IMR-90 (cell line): ENCODE results near the gene DDX46. TPM values are rescaled to one million over a fixed set of nuclear protein-coding genes. Genes with fewer than 3 reads are reported as not detected.

ENCODE experiments used
- ATAC-seq: fragments of 200-7000 bp; cut with Tn5 transposase; 2 replicates; pipeline ENCODE4 v1.9.1; 2020; ENCODE audit warnings: low read depth, mild to moderate bottlenecking, moderate library complexity
- BruUV-seq: library from RNA; stranded (reverse); fragments of 400-500 nt; replicated peaks from 2 replicates; lab custom pipeline; 2021; lab: Mats Ljungman, UMichigan
- CTCF ChIA-PET: fragments of 300-600 bp; formaldehyde crosslinking; extraction: SDS; loops from one replicate; lab custom pipeline; 2021; ENCODE audit warnings: antibody characterized with exemption; lab: Yijun Ruan, JAX
- POLR2A ChIA-PET: fragments of 300-600 bp; sonication (Branson Sonifier 250); formaldehyde crosslinking; loops from one replicate; lab custom pipeline; 2022; ENCODE audit warnings: antibody characterized with exemption; ENCODE audit not compliant: unreplicated experiment; lab: Charles Lee
- DNase-seq: peaks from one replicate; pipeline ENCODE4 v3.0.0; 2013
- H2AFZ ChIP-seq: replicated peaks from 2 replicates; pipeline ENCODE3; 2013; ENCODE audit warnings: low read length, mild to moderate bottlenecking; ENCODE audit not compliant: poor library complexity
- H2AK5ac ChIP-seq: 2 replicates; pipeline ENCODE4 v1.6.1; 2013; ENCODE audit warnings: low read depth, low read length, inconsistent platforms
- H2AK9ac ChIP-seq: replicated peaks from 2 replicates; pipeline ENCODE3; 2013; ENCODE audit warnings: mild to moderate bottlenecking, low read depth, low read length, moderate library complexity; ENCODE audit not compliant: poor library complexity
- H2BK120ac ChIP-seq: 2 replicates; pipeline ENCODE4 v1.6.1; 2013; ENCODE audit warnings: low read depth, low read length, inconsistent platforms
- H2BK15ac ChIP-seq: 3 replicates; pipeline ENCODE4 v1.6.1; 2013; ENCODE audit warnings: low read depth, low read length, inconsistent platforms
- H2BK20ac ChIP-seq: 2 replicates; pipeline ENCODE4 v1.6.1; 2013; ENCODE audit warnings: low read depth, mild to moderate bottlenecking, inconsistent platforms, low read length, moderate library complexity
- H2BK5ac ChIP-seq: 2 replicates; pipeline ENCODE4 v1.6.1; 2013; ENCODE audit warnings: mild to moderate bottlenecking, low read depth, low read length, inconsistent platforms; ENCODE audit not compliant: poor library complexity, severe bottlenecking
- H3K14ac ChIP-seq: replicated peaks from 2 replicates; pipeline ENCODE4 v1.6.1; 2013; ENCODE audit warnings: low read depth, low read length, inconsistent platforms
- H3K18ac ChIP-seq: 2 replicates; pipeline ENCODE4 v1.6.1; 2013; ENCODE audit warnings: low read depth, low read length, control low read depth
- H3K23ac ChIP-seq: 2 replicates; pipeline ENCODE4 v1.6.1; 2013; ENCODE audit warnings: low read depth, low read length, inconsistent platforms
- H3K27ac ChIP-seq: 2 replicates; pipeline ENCODE4 v1.5.1; 2013; ENCODE audit warnings: mild to moderate bottlenecking, control low read depth, low read length; ENCODE audit not compliant: insufficient read depth
- H3K27me3 ChIP-seq: 2 replicates; pipeline ENCODE4 v1.6.1; 2013; ENCODE audit warnings: low read length; ENCODE audit not compliant: control insufficient read depth, insufficient read depth
- H3K36me3 ChIP-seq: 2 replicates; pipeline ENCODE4 v1.6.1; 2013; ENCODE audit warnings: low read length, mixed read lengths; ENCODE audit not compliant: control insufficient read depth, insufficient read depth
- H3K4ac ChIP-seq: 2 replicates; pipeline ENCODE4 v1.6.1; 2013; ENCODE audit warnings: low read depth, low read length, inconsistent platforms
- H3K4me1 ChIP-seq: 2 replicates; pipeline ENCODE4 v1.6.1; 2013; ENCODE audit warnings: low read length, mixed read lengths; ENCODE audit not compliant: control insufficient read depth, insufficient read depth
- H3K4me2 ChIP-seq: 2 replicates; pipeline ENCODE4 v1.6.1; 2013; ENCODE audit warnings: low read depth, mild to moderate bottlenecking, control low read depth, low read length, moderate library complexity
- H3K4me3 ChIP-seq: 2 replicates; pipeline ENCODE4 v1.5.1; 2013; ENCODE audit warnings: low read depth, mild to moderate bottlenecking, control low read depth, low read length, moderate library complexity; ENCODE audit not compliant: insufficient read depth
- H3K56ac ChIP-seq: 2 replicates; pipeline ENCODE4 v1.6.1; 2013; ENCODE audit warnings: low read length, inconsistent platforms; ENCODE audit not compliant: insufficient read depth; ENCODE audit errors: extremely low read depth
- H3K79me1 ChIP-seq, 2 experiments: 2 replicates each; pipeline ENCODE4 v1.6.1; 2013; ENCODE audit warnings: low read length in 2 of 2, inconsistent platforms in 1 of 2, low read depth in 1 of 2
- H3K9ac ChIP-seq: 2 replicates; pipeline ENCODE4 v1.6.1; 2013; ENCODE audit warnings: low read depth, low read length, control low read depth
- H3K9me1 ChIP-seq: 2 replicates; pipeline ENCODE4 v1.6.1; 2013; ENCODE audit warnings: low read length, inconsistent platforms; ENCODE audit not compliant: insufficient read depth
- H3K9me3 ChIP-seq: 2 replicates; pipeline ENCODE4 v1.6.1; 2013; ENCODE audit warnings: low read length; ENCODE audit not compliant: control insufficient read depth, insufficient read depth
- H4K20me1 ChIP-seq: 2 replicates; pipeline ENCODE4 v1.6.1; 2013; ENCODE audit warnings: low read length, inconsistent platforms; ENCODE audit not compliant: insufficient read depth
- H4K5ac ChIP-seq: 2 replicates; pipeline ENCODE4 v1.6.1; 2013; ENCODE audit warnings: mild to moderate bottlenecking, low read depth, low read length, control low read depth
- H4K8ac ChIP-seq, 2 experiments: 2 replicates each; pipeline ENCODE4 v1.6.1; 2013; ENCODE audit warnings: low read depth in 2 of 2, low read length in 2 of 2, control low read depth in 1 of 2, inconsistent platforms in 1 of 2
- H4K91ac ChIP-seq: 2 replicates; pipeline ENCODE4 v1.6.1; 2013; ENCODE audit warnings: low read depth, low read length, inconsistent platforms; ENCODE audit not compliant: insufficient read depth
- BHLHE40 ChIP-seq: fragments of 150-350 bp; IDR thresholded peaks from 2 replicates; pipeline ENCODE4 v1.6.1; 2016; ENCODE audit warnings: mild to moderate bottlenecking, low read depth, low read length
- CEBPB ChIP-seq: IDR thresholded peaks from 2 replicates; pipeline ENCODE4 v1.6.1; 2012; ENCODE audit warnings: low read depth, low read length, improper control_type of control experiment
- CHD1 ChIP-seq: IDR thresholded peaks from 2 replicates; pipeline ENCODE4 v1.6.1; 2012; ENCODE audit warnings: low read depth, low read length, improper control_type of control experiment
- CTCF ChIP-seq: conservative IDR thresholded peaks from 2 replicates; pipeline ENCODE4 v1.5.1; 2012; ENCODE audit warnings: mild to moderate bottlenecking, low read depth, low read length, improper control_type of control experiment
- ELK1 ChIP-seq: fragments of 150-350 bp; IDR thresholded peaks from 2 replicates; pipeline ENCODE4 v1.6.1; 2016; ENCODE audit warnings: low read depth, mild to moderate bottlenecking, low read length, moderate library complexity, borderline replicate concordance
- FOS ChIP-seq: fragments of 150-350 bp; IDR thresholded peaks from 2 replicates; pipeline ENCODE4 v1.6.1; 2016; ENCODE audit warnings: low read depth, low read length
- MAFK ChIP-seq: IDR thresholded peaks from 2 replicates; pipeline ENCODE4 v1.6.1; 2012; ENCODE audit warnings: low read depth, low read length, improper control_type of control experiment
- MAZ ChIP-seq: IDR thresholded peaks from 2 replicates; pipeline ENCODE4 v1.6.1; 2012; ENCODE audit warnings: low read depth, mild to moderate bottlenecking, low read length, improper control_type of control experiment, moderate library complexity, borderline replicate concordance
- MXI1 ChIP-seq: IDR thresholded peaks from 2 replicates; pipeline ENCODE4 v1.6.1; 2012; ENCODE audit warnings: low read depth, mild to moderate bottlenecking, low read length, moderate library complexity, borderline replicate concordance
- NFE2L2 ChIP-seq: fragments of 150-350 bp; IDR thresholded peaks from 2 replicates; pipeline ENCODE4 v1.6.1; 2016; ENCODE audit warnings: low read depth, mild to moderate bottlenecking, low read length
- RAD21 ChIP-seq: IDR thresholded peaks from 2 replicates; pipeline ENCODE4 v1.6.1; 2012; ENCODE audit warnings: low read length, improper control_type of control experiment
- RCOR1 ChIP-seq: IDR thresholded peaks from 2 replicates; pipeline ENCODE4 v1.6.1; 2012; ENCODE audit warnings: mild to moderate bottlenecking, low read length, improper control_type of control experiment; ENCODE audit not compliant: insufficient replicate concordance
- RFX5 ChIP-seq: IDR thresholded peaks from 2 replicates; pipeline ENCODE4 v1.8.0; 2012; ENCODE audit warnings: low read depth, mild to moderate bottlenecking, low read length, moderate library complexity
- SMC3 ChIP-seq: fragments of 150-350 bp; IDR thresholded peaks from 2 replicates; pipeline ENCODE4 v1.6.1; 2016; ENCODE audit warnings: low read depth, mild to moderate bottlenecking, antibody characterized with exemption, low read length, moderate library complexity
- WGBS, 2 experiments: methylation state at CpG; one replicate each; pipeline versions ENCODE4 v1.1.5 to v1.1.7; 2013; ENCODE audit warnings: missing lambda C conversion rate in 2 of 2; ENCODE audit not compliant: insufficient read length in 1 of 2; ENCODE audit errors: extremely low coverage in 2 of 2; 5-methylcytosine and 5-hydroxymethylcytosine counted together
- dilution Hi-C: fragments of 300-500 bp; cut with HindIII; formaldehyde crosslinking; loops from one replicate; pipeline ENCODE4 v1.14.3; 2018; ENCODE audit warnings: low sequenced_read_pairs; ENCODE audit not compliant: unreplicated experiment
- in situ Hi-C: fragments of 300-500 bp; cut with MboI; formaldehyde crosslinking; loops from 3 replicates; pipeline ENCODE4 v1.14.3; 2019; ENCODE audit warnings: low sequenced_read_pairs, inconsistent platforms, mixed read lengths
- intact Hi-C: fragments of 100-400 bp; cut with micrococcal nuclease; formaldehyde crosslinking; loops from 2 replicates; pipeline ENCODE4 v1.10.0; 2022
- polyA plus RNA-seq, 3 experiments: library from polyadenylated mRNA; depleted of rRNA; stranded (reverse); fragments of >200 nt; gene quantifications; 2 replicates each; pipeline ENCODE4 v1.2.3, GENCODE V29; 2012; ENCODE audit warnings: low replicate concordance in 1 of 3
- total RNA-seq: library from RNA; depleted of rRNA; stranded (reverse); fragments of >200 nt; gene quantifications from 2 replicates; pipeline ENCODE4 v1.2.3, GENCODE V29; 2012

DDX46 gene
- total and polyA plus RNA-seq, 2 of the 4 experiments (the other 2 are of a cell fraction): 22.5 to 26.0 TPM

GRCh38 chr5:134791580-134791979, 33.0 kb downstream of the DDX46 start:
- Histone ChIP-seq H2BK5ac (no peak overlapping the region), H2BK15ac (no peak overlapping the region), H3K79me1 (peaks cover 10 to 14% of the 10 kb centered on the region in 2 experiments), H3K56ac (no peak overlapping the region), H3K4ac (no peak overlapping the region), H3K9me1 (0 out of 2 replicates have a peak, but pooled peaks cover 3% of the 10 kb centered on the region), H2BK20ac (no peak overlapping the region), H3K36me3 (peaks cover 43% of the 10 kb centered on the region), H4K8ac (no peak overlapping the region), H4K5ac (no peak overlapping the region), H2AK9ac (no peak overlapping the region), H3K23ac (no peak overlapping the region), H3K4me1 (peaks cover 2% of the 10 kb centered on the region; the same call in 1 of the 2 replicates), H2AK5ac (no peak overlapping the region), H4K91ac (no peak overlapping the region), H3K27me3 (no peaks in the 10 kb centered on the region), H3K4me3 (no peak overlapping the region), H3K9me3 (no peaks in the 10 kb centered on the region), H4K20me1 (peaks cover 5% of the 10 kb centered on the region; the same call in 1 of the 2 replicates), H3K27ac (no peak overlapping the region), H3K18ac (no peak overlapping the region), H2BK120ac (no peak overlapping the region), H3K9ac (no peak overlapping the region), H3K14ac (no peak overlapping the region), H3K4me2 (no peak overlapping the region), H2AFZ (no peak overlapping the region)
- no TSS peak for BruUV-seq
- intact Hi-C loops: loop anchor here (10.0 kb wide), 1 partner anchor 107 kb away; no protein-coding TSS in a partner anchor
- dilution Hi-C loops: no loop called here
- ATAC-seq (no peak), DNase-seq (no peak)
- ChIA-PET CTCF (interaction anchor here (0.6 kb wide), 1 partner anchor 26 kb away, joined by 6 read pairs; no protein-coding TSS in a partner anchor), POLR2A (no interaction called here)
- WGBS, 2 experiments: 100% methylated on average over 1 of the region's 2 CpGs; no CpG with 5 or more reads in 1 of the 2 experiments
- in situ Hi-C loops: no loop called here
- no peak for TF ChIP-seq CHD1
- TF ChIP-seq NFE2L2: no peak
- TF ChIP-seq MAFK: no peak
- TF ChIP-seq RAD21: no peak
- no peak for TF ChIP-seq ELK1
- no peak for TF ChIP-seq CEBPB
- no peak for TF ChIP-seq MAZ
- no peak for TF ChIP-seq RCOR1
- TF ChIP-seq RFX5: no peak
- no peak for TF ChIP-seq CTCF
- TF ChIP-seq SMC3: no peak
- TF ChIP-seq BHLHE40: no peak
- TF ChIP-seq MXI1: no peak
- no peak for TF ChIP-seq FOS
